OCI-LY1 (cell line): ENCODE results near the gene SLCO2B1.

ENCODE experiments used
- H2AFZ ChIP-seq: fragments of 200-600 bp; sonication (generic), shearing (Covaris generic); 2 replicates; pipeline ENCODE4 v1.6.0; 2014; ENCODE audit warnings: antibody characterized with exemption, mild to moderate bottlenecking, low read length
- H3F3A ChIP-seq: fragments of 200-600 bp; sonication (generic), shearing (Covaris generic); 2 replicates; pipeline ENCODE4 v1.6.0; 2014; ENCODE audit warnings: mild to moderate bottlenecking, antibody characterized with exemption, low read length, moderate library complexity; ENCODE audit not compliant: insufficient read depth
- H3K27ac ChIP-seq: fragments of 200-600 bp; sonication (generic); 2 replicates; pipeline ENCODE4 v1.5.1; 2014; ENCODE audit warnings: low read length, mixed run types, mild to moderate bottlenecking, low read depth; ENCODE audit not compliant: poor library complexity, severe bottlenecking
- H3K27me3 ChIP-seq: fragments of 200-600 bp; sonication (generic); 2 replicates; pipeline ENCODE4 v1.6.0; 2014; ENCODE audit warnings: antibody characterized with exemption, mild to moderate bottlenecking, low read length, moderate library complexity; ENCODE audit not compliant: insufficient read depth
- H3K36me3 ChIP-seq: fragments of 200-600 bp; sonication (generic); 2 replicates; pipeline ENCODE4 v1.6.1; 2014; ENCODE audit warnings: mild to moderate bottlenecking, antibody characterized with exemption, low read length, moderate library complexity, mixed read lengths; ENCODE audit not compliant: insufficient read depth
- H3K4me1 ChIP-seq: fragments of 200-600 bp; sonication (generic); 2 replicates; pipeline ENCODE4 v1.5.1; 2014; ENCODE audit warnings: mild to moderate bottlenecking, low read length, moderate library complexity; ENCODE audit not compliant: insufficient read depth, severe bottlenecking
- H3K4me2 ChIP-seq: fragments of 200-600 bp; sonication (generic), shearing (Covaris generic); 2 replicates; pipeline ENCODE4 v1.6.1; 2014; ENCODE audit warnings: low read length
- H3K4me3 ChIP-seq: fragments of 200-600 bp; sonication (generic); 2 replicates; pipeline ENCODE4 v1.5.1; 2014; ENCODE audit warnings: low read length, low read depth, mild to moderate bottlenecking, mixed read lengths; ENCODE audit not compliant: poor library complexity, severe bottlenecking
- H3K79me2 ChIP-seq: fragments of 200-600 bp; shearing (Covaris generic); 2 replicates; pipeline ENCODE4 v1.6.1; 2016; ENCODE audit warnings: mixed run types, low read length, mixed read lengths; ENCODE audit not compliant: insufficient read depth
- H3K9ac ChIP-seq: fragments of 200-600 bp; sonication (generic), shearing (Covaris generic); 2 replicates; pipeline ENCODE4 v1.6.1; 2014; ENCODE audit warnings: mild to moderate bottlenecking, low read length, mixed read lengths
- H3K9me2 ChIP-seq: fragments of 200-600 bp; sonication (generic), shearing (Covaris generic); 2 replicates; pipeline ENCODE4 v1.6.1; 2014; ENCODE audit warnings: low read depth, mild to moderate bottlenecking, low read length, mixed read lengths
- H3K9me3 ChIP-seq: fragments of 200-600 bp; shearing (Covaris generic); 2 replicates; pipeline ENCODE4 v1.6.1; 2014; ENCODE audit warnings: low read length, mixed read lengths
- H4K20me1 ChIP-seq: fragments of 200-600 bp; sonication (generic), shearing (Covaris generic); 2 replicates; pipeline ENCODE4 v1.6.0; 2016; ENCODE audit warnings: mild to moderate bottlenecking, low read length; ENCODE audit not compliant: insufficient read depth
- EZH2 ChIP-seq: fragments of 200-600 bp; sonication (generic), shearing (Covaris generic); IDR thresholded peaks from 2 replicates; pipeline ENCODE4 v1.8.0; 2017; ENCODE audit warnings: borderline replicate concordance, mixed run types, mild to moderate bottlenecking, antibody characterized with exemption, low read length, moderate library complexity, mixed read lengths
- TF ChIP-seq, protein P1 (sequence below): fragments of 200-600 bp; sonication (generic), shearing (Covaris generic); IDR thresholded peaks from 2 replicates; pipeline ENCODE4 v1.5.1; 2017; ENCODE audit warnings: mild to moderate bottlenecking, antibody characterized with exemption, low read length, moderate library complexity, mixed read lengths

The SLCO2B1 gene

DNA sequence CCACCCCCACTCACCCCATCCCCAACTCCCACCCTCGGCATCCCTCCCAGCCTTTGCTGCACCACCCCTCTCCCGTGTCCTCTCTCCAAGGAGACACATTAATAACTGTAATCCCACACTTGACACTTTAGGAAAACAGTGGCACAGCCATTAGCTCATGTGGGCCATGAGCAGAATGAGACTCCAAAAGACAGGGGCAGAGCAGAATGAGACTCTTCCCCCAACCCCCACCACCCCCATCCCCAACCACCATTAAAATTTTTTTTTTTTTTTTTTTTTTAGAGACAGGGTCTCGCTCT is 6.2 kb upstream of the SLCO2B1 start:
- Histone ChIP-seq H3K4me1 (no peaks in the 10 kb centered on the region), H4K20me1 (no peaks in the 10 kb centered on the region), H3K9ac (no peak overlapping the region), H3K4me3 (no peak overlapping the region), H3K79me2 (no peaks in the 10 kb centered on the region), H3K36me3 (no peaks in the 10 kb centered on the region), H3K9me3 (no peaks in the 10 kb centered on the region), H3K4me2 (no peak overlapping the region), H3K9me2 (no peaks in the 10 kb centered on the region), H3K27me3 (no peaks in the 10 kb centered on the region), H2AFZ (no peak overlapping the region), H3K27ac (no peak overlapping the region), H3F3A (no peaks in the 10 kb centered on the region)
- TF ChIP-seq, protein P1, sequence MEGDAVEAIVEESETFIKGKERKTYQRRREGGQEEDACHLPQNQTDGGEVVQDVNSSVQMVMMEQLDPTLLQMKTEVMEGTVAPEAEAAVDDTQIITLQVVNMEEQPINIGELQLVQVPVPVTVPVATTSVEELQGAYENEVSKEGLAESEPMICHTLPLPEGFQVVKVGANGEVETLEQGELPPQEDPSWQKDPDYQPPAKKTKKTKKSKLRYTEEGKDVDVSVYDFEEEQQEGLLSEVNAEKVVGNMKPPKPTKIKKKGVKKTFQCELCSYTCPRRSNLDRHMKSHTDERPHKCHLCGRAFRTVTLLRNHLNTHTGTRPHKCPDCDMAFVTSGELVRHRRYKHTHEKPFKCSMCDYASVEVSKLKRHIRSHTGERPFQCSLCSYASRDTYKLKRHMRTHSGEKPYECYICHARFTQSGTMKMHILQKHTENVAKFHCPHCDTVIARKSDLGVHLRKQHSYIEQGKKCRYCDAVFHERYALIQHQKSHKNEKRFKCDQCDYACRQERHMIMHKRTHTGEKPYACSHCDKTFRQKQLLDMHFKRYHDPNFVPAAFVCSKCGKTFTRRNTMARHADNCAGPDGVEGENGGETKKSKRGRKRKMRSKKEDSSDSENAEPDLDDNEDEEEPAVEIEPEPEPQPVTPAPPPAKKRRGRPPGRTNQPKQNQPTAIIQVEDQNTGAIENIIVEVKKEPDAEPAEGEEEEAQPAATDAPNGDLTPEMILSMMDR: no peak; the same call in 1 of the 2 replicates
- no peak for TF ChIP-seq EZH2

DNA sequence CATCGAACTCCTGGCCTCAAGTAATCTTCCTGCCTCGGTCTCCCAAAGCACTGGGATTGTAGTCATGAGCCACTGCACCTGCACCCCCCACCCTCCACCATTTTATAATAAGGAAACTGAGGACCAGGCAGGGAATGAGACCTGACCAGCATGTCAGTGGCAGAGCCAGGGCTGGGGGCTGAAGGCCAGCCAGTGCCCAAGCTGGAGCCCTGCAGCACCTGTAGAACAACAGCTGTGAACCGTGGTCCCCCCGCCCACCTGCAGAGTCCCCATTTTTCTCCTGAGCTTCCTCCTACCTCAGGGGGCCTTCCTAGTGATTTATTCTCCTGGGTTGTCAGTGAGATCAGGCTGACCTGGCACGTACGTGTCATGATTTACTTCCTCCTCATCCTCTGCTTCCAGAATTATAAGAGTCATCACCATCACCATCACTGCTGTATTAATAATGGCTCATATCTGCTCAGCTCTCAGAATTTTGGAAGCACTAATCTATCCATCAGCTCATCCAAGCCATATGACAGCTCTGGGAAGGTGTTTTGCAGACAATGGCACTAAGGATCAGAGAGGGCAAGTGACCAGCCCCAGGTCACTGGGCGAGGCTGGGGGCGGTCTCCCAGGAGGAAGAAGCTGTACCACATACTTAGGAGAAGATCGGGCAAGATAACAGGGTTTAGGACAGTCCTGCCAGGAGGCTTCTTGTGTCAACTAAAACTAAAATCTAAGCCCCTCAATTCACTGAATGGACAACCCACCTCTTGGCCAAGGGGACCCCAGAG is 5.5 kb upstream of the SLCO2B1 start:
- Histone ChIP-seq H3K27ac (no peak overlapping the region), H3K4me2 (no peak overlapping the region), H3K9me3 (no peaks in the 10 kb centered on the region), H3K79me2 (no peaks in the 10 kb centered on the region), H3K4me1 (no peaks in the 10 kb centered on the region), H3K4me3 (no peak overlapping the region), H3K27me3 (no peaks in the 10 kb centered on the region), H2AFZ (no peak overlapping the region), H3K36me3 (no peaks in the 10 kb centered on the region), H3F3A (no peaks in the 10 kb centered on the region), H4K20me1 (no peaks in the 10 kb centered on the region), H3K9me2 (no peaks in the 10 kb centered on the region), H3K9ac (no peak overlapping the region)
- TF ChIP-seq, protein P1: no peak
- no peak for TF ChIP-seq EZH2

DNA sequence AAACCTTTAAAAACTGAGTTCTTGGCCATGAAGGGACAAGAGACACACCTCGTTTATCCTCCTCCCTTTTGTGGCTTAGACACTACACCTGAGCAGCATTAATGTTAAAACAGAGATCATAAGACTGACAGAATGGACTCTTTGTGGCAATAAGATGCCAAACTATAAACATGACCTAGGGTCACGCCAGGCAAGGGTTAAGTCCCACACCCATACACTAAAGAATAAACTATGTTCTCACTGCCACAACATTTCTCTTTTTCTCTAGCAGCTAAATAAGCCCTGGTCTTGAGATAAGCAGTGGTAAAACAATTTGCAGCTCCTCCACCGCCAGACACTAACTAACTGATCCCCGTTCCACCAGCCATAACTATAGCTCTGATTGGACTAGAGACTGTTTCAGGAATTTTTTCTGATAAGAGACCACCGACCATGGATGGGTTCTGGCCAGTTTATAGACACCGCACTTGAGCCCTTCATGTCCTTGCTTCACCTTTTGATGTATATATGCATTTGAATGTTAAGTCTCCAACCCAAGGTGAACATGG is 4.9 kb upstream of the SLCO2B1 start:
- H3K79me2 ChIP-seq: no peaks in the 10 kb centered on the region
- no peak overlapping the region for H2AFZ ChIP-seq
- H3K36me3 ChIP-seq: no peaks in the 10 kb centered on the region
- no peak overlapping the region for H3K4me2 ChIP-seq
- no peaks in the 10 kb centered on the region for H4K20me1 ChIP-seq
- no peaks in the 10 kb centered on the region for H3K9me3 ChIP-seq
- no peaks in the 10 kb centered on the region for H3F3A ChIP-seq
- no peaks in the 10 kb centered on the region for H3K9me2 ChIP-seq
- H3K4me3 ChIP-seq: no peak overlapping the region
- no peak overlapping the region for H3K27ac ChIP-seq
- TF ChIP-seq EZH2: no peak
- TF ChIP-seq, protein P1: no peak
- H3K4me1 ChIP-seq: no peaks in the 10 kb centered on the region
- no peak overlapping the region for H3K9ac ChIP-seq
- no peaks in the 10 kb centered on the region for H3K27me3 ChIP-seq
